ENCODE data around the gene CELSR1.
A peak's percentile ranks its signal among the peaks of the same experiment; 100 is the strongest.

Gene CELSR1

DNA sequence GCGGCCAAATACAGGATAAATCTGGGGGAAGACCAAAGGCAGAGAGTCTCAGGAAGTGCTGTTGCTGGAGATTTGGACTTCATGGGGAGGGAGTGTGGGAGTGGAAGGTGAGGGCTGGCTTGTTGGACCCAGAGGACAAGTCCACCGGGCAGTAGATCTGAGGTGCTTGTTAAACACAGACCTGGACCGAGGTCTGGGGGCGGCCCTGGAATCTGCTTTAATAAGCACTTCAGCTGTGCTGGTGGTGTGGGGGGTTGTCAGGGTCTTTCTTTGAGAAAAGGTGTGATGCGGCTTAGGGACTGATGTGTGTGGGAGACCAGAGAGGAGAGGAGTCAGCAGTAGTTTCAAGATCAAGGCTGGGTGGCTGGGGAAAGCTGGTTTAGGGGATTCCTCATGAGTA lies 197.5 kb downstream of the CELSR1 start:
- peaks cover 65% of the 10 kb centered on the region for H3K36me3 ChIP-seq
- TF ChIP-seq, protein P1, sequence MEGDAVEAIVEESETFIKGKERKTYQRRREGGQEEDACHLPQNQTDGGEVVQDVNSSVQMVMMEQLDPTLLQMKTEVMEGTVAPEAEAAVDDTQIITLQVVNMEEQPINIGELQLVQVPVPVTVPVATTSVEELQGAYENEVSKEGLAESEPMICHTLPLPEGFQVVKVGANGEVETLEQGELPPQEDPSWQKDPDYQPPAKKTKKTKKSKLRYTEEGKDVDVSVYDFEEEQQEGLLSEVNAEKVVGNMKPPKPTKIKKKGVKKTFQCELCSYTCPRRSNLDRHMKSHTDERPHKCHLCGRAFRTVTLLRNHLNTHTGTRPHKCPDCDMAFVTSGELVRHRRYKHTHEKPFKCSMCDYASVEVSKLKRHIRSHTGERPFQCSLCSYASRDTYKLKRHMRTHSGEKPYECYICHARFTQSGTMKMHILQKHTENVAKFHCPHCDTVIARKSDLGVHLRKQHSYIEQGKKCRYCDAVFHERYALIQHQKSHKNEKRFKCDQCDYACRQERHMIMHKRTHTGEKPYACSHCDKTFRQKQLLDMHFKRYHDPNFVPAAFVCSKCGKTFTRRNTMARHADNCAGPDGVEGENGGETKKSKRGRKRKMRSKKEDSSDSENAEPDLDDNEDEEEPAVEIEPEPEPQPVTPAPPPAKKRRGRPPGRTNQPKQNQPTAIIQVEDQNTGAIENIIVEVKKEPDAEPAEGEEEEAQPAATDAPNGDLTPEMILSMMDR (IDR thresholded peaks at IDR 0.05), result no peak
- no peaks in the 10 kb centered on the region for H3K27me3 ChIP-seq
- H3K4me1 ChIP-seq (ENCODE audit: control insufficient read depth in 1 of 2, insufficient read depth in 1 of 2, low read depth in 1 of 2, low read length in 1 of 2), result peaks cover 11 to 13% of the 10 kb centered on the region in 2 experiments
- H3K27ac ChIP-seq, result no peak overlapping the region
- no peaks in the 10 kb centered on the region for H3K9me3 ChIP-seq
- H3K4me3 ChIP-seq (ENCODE audit: low read depth in 1 of 2, low read length in 1 of 2), result no peak overlapping the region

DNA sequence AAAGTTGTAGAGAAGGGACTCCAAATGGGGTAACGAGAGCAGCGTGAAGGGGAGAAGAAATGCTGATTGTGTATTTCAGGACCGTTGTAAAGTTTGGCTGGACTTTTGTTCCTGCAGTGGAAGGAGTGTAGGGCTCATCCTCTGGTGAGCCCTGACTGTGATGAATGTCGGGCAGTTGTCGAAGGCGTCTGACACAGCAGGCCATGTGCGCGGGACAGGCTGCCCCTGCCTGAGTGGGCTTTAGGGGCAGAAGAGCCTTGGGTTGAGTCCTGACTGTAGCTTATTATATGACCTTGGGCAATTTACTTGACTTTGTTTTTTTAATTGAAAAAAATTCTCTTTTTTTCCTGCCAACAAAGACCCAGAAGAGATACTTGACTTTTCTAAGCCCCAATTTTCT lies 198.8 kb downstream of the CELSR1 start:
- no peaks in the 10 kb centered on the region for H3K27me3 ChIP-seq
- TF ChIP-seq, protein P1 (IDR thresholded peaks at IDR 0.05), result no peak
- H3K27ac ChIP-seq, result no peak overlapping the region
- H3K9me3 ChIP-seq, result no peaks in the 10 kb centered on the region
- H3K4me3 ChIP-seq (ENCODE audit: low read depth in 1 of 2, low read length in 1 of 2), result no peak overlapping the region
- peaks cover 53% of the 10 kb centered on the region for H3K36me3 ChIP-seq
- H3K4me1 ChIP-seq (ENCODE audit: control insufficient read depth in 1 of 2, insufficient read depth in 1 of 2, low read depth in 1 of 2, low read length in 1 of 2), result peaks cover 12 to 16% of the 10 kb centered on the region in 2 experiments

DNA sequence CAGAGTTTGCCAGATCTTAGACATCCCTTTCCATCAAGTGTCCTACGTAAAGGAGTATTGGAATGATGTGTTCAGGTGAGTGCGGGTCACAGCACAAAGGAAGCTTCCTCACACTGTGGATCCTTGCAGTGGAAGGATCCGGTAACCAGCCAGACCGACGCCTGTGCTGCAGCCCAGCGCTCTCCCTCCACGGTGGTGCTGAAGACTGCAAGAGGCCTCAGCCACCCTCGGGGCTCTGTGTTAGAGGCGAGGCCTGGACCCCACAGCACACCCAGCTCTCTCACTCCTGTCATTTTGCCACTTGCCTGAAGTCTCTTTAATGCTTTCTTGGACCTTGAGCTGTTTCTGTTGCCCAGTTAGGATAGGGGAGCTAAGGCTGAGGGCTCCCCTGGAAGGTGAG lies 199.6 kb downstream of the CELSR1 start:
- Histone ChIP-seq H3K27ac (no peak overlapping the region), H3K27me3 (no peaks in the 10 kb centered on the region), H3K4me1 (ENCODE audit: control insufficient read depth in 1 of 2, insufficient read depth in 1 of 2, low read depth in 1 of 2, low read length in 1 of 2) (peaks cover 12 to 16% of the 10 kb centered on the region in 2 experiments), H3K36me3 (peaks cover 47% of the 10 kb centered on the region), H3K9me3 (no peaks in the 10 kb centered on the region), H3K4me3 (ENCODE audit: low read depth in 1 of 2, low read length in 1 of 2) (no peak overlapping the region)
- TF ChIP-seq, protein P1 (IDR thresholded peaks at IDR 0.05), result no peak

DNA sequence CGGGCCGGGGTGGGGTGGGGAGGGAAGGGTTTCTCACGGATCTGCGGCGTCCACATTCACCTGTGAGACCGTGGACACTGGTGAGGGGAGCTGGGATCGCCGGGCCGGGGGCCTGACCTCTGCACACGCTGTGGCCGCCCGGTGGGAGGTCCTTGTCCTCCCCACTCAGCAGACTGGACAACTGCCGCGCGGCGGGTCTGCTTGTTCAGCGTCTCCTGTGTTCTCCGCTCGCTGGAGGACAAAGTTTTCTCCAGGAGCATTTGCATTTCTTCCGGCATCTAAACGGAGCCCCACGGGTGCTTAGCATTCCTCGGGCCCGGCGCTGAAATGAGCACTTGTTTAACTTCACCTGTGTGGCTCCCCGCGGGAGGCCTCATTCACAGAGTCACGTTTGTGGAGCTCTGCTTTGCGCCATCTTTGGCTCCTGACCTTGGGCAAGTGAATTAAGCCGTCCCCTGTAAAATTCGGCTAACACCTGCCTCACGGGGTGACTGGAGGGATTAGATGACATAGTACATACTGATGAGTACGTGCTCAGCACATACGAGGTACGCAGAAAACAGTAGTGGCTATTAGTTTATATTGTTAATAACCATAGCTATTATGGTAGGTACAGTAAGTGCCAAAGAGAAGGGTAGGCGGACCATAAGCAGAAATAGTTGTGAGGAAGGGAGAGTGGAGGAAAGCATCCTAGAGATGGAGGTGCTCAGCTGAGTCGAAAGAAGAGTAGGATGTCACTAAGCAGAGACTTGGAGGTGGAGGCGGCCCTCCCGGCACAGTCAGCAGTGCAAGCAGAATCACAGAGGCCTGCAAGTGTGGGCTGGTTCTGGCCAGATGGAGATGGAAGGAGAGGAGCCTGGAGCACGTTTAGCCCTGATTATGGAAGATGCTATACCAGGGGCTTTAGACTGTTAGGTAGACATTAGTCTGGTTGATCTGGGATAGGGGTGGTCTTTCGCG lies 201.0 kb downstream of the CELSR1 start:
- no peaks in the 10 kb centered on the region for H3K27me3 ChIP-seq
- peak overlapping the region; percentile 88 to 93 for H3K4me3 ChIP-seq (ENCODE audit: low read depth in 1 of 2, low read length in 1 of 2)
- H3K9me3 ChIP-seq, result no peaks in the 10 kb centered on the region
- peaks cover 45% of the 10 kb centered on the region for H3K36me3 ChIP-seq
- peaks cover 12 to 16% of the 10 kb centered on the region in 2 experiments for H3K4me1 ChIP-seq (ENCODE audit: control insufficient read depth in 1 of 2, insufficient read depth in 1 of 2, low read depth in 1 of 2, low read length in 1 of 2)
- peak overlapping the region; percentile 79 for H3K27ac ChIP-seq
- TF ChIP-seq, protein P1 (IDR thresholded peaks at IDR 0.05), result no peak

DNA sequence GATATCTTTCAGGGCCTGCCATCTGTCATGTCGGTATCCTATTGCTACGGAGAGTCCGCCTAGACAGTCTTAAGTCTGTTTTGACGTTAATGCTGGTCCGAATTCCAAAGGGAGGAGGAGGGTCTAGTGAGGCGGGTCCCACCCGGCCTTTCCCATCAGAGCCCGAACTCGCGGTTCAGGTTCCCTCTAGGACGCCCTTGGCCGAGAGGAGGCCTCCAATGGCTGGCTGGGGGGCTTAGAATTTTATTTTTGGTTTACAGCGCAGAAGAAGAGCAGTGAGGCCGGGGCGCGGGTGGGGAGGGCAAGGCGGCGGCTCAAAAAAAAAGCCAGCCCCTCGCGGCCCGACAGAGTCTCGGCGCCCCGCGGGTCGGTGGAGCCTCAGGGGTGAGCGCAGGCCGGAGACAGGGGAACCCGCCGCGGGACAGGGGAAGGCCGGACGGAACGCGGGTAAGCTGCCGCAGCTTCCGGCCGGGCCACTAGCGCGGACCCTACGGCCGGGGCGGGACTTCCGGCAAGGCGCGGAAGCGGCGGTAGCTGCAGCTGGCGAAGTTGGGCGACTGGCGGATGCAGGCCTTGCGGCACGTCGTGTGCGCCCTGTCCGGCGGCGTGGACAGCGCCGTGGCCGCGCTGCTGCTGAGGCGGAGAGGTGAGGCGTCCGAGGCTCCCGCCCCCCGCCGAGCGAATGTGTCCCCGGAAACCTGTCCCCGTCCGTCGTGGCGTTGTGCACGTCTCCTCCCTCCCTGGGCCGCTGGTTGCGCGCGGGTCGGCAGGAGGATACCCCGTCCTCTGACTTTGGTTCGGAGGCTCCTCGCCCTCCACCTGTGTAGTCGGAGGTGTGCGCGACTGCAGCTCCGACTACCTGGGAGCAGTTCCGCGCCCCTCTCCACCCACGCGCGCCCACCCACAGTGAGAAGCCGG lies 202.0 kb downstream of the CELSR1 start, which contains the start of gene TRMU:
Gene TRMU (plus strand): TSS at position 514 of the 918 bp plus-strand sequence. CDS start 51 bp downstream, at position 565.
- Histone ChIP-seq H3K9me3 (no peaks in the 10 kb centered on the region), H3K4me3 (ENCODE audit: low read depth in 1 of 2, low read length in 1 of 2) (peak within 1 kb of the TSS; percentile 88 to 93), H3K36me3 (peaks cover 46% of the 10 kb centered on the region), H3K27me3 (no peaks in the 10 kb centered on the region), H3K4me1 (ENCODE audit: control insufficient read depth in 1 of 2, insufficient read depth in 1 of 2, low read depth in 1 of 2, low read length in 1 of 2) (peaks cover 12 to 16% of the 10 kb centered on the region in 2 experiments), H3K27ac (peak within 1 kb of the TSS; percentile 79)
- TF ChIP-seq, protein P1 (IDR thresholded peaks at IDR 0.05), result peak; percentile 31
